ENCODE measurements around the gene ARHGAP24. TPM values are rescaled to one million over a fixed set of nuclear protein-coding genes. Genes with fewer than 3 reads are reported as not detected.

Gene ARHGAP24
- polyA plus RNA-seq, 1 of the 3 experiments (the other 2 are of a cell fraction) = 1.4 TPM

DNA sequence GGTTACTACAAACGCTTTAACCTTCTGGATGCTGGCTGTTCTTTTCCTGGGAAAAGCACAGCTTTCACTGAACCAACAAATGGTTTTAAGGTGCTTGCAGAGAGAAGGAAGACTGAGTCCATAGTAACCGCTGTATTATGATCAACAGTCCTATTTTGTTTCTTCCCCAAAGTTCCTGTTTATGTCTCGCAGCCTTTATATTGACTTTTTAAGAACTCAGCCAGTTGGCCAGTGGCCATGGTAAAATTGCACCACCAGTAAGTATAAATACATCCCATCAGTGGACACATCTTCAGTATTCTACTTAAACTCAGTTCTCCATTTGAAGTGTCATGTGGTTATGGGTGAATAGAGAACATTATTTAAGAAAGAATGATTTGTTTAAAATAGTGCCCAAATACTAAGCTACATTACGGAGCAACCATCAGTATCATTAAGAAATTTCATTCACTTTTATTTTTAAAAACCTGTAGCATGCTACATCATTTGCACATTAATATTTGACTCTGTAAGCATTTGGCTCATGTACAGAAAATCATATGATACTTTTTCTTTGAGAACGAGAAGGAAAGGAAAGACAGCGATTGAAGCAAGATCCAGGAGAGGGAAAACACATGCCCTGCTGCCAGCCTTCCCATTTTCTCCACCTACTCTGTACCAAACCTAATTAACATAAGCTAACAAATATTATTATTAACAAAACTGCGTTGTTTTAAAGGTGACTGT lies 287.0 kb downstream of the ARHGAP24 start:
- TF ChIP-seq ELF1 (IDR thresholded peaks at IDR 0.05) (no peak), SMC3 (IDR thresholded peaks at IDR 0.05; ENCODE audit: low read depth, low read length) (no peak), YY1 (IDR thresholded peaks at IDR 0.05; ENCODE audit: low read depth) (no peak), GATA2 (CRISPR knock-in tag; IDR thresholded peaks at IDR 0.05) (no peak), EP300 (IDR thresholded peaks at IDR 0.05; ENCODE audit: borderline replicate concordance in 1 of 2, low read depth in 1 of 2, low read length in 1 of 2) (no peak), FOXJ3 (CRISPR knock-in tag; IDR thresholded peaks at IDR 0.05) (no peak), RXRA (IDR thresholded peaks at IDR 0.05; ENCODE audit: borderline replicate concordance, low read depth) (no peak), FOXM1 (IDR thresholded peaks at IDR 0.05; ENCODE audit: low read depth) (no peak), TAF1 (IDR thresholded peaks at IDR 0.05; ENCODE audit: borderline replicate concordance, low read depth, low read length) (no peak), SIN3A (IDR thresholded peaks at IDR 0.05; ENCODE audit: borderline replicate concordance, low read depth, low read length) (no peak), MXI1 (IDR thresholded peaks at IDR 0.05; ENCODE audit: low read depth, low read length) (no peak), TCF12 (IDR thresholded peaks at IDR 0.05) (no peak), RFX5 (IDR thresholded peaks at IDR 0.05; ENCODE audit: low read length) (no peak), RAD21 (IDR thresholded peaks at IDR 0.05; ENCODE audit: low read length) (no peak)
- TF ChIP-seq, protein P1, sequence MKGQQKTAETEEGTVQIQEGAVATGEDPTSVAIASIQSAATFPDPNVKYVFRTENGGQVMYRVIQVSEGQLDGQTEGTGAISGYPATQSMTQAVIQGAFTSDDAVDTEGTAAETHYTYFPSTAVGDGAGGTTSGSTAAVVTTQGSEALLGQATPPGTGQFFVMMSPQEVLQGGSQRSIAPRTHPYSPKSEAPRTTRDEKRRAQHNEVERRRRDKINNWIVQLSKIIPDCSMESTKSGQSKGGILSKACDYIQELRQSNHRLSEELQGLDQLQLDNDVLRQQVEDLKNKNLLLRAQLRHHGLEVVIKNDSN (IDR thresholded peaks at IDR 0.05; ENCODE audit: borderline replicate concordance, low read depth) = no peak
- TF ChIP-seq, protein P2, sequence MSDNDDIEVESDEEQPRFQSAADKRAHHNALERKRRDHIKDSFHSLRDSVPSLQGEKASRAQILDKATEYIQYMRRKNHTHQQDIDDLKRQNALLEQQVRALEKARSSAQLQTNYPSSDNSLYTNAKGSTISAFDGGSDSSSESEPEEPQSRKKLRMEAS (IDR thresholded peaks at IDR 0.05; ENCODE audit: low read depth) = no peak
- TF ChIP-seq, protein P3, sequence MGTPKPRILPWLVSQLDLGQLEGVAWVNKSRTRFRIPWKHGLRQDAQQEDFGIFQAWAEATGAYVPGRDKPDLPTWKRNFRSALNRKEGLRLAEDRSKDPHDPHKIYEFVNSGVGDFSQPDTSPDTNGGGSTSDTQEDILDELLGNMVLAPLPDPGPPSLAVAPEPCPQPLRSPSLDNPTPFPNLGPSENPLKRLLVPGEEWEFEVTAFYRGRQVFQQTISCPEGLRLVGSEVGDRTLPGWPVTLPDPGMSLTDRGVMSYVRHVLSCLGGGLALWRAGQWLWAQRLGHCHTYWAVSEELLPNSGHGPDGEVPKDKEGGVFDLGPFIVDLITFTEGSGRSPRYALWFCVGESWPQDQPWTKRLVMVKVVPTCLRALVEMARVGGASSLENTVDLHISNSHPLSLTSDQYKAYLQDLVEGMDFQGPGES (IDR thresholded peaks at IDR 0.05; ENCODE audit: low read depth, low read length) = no peak
- TF ChIP-seq, protein P4, sequence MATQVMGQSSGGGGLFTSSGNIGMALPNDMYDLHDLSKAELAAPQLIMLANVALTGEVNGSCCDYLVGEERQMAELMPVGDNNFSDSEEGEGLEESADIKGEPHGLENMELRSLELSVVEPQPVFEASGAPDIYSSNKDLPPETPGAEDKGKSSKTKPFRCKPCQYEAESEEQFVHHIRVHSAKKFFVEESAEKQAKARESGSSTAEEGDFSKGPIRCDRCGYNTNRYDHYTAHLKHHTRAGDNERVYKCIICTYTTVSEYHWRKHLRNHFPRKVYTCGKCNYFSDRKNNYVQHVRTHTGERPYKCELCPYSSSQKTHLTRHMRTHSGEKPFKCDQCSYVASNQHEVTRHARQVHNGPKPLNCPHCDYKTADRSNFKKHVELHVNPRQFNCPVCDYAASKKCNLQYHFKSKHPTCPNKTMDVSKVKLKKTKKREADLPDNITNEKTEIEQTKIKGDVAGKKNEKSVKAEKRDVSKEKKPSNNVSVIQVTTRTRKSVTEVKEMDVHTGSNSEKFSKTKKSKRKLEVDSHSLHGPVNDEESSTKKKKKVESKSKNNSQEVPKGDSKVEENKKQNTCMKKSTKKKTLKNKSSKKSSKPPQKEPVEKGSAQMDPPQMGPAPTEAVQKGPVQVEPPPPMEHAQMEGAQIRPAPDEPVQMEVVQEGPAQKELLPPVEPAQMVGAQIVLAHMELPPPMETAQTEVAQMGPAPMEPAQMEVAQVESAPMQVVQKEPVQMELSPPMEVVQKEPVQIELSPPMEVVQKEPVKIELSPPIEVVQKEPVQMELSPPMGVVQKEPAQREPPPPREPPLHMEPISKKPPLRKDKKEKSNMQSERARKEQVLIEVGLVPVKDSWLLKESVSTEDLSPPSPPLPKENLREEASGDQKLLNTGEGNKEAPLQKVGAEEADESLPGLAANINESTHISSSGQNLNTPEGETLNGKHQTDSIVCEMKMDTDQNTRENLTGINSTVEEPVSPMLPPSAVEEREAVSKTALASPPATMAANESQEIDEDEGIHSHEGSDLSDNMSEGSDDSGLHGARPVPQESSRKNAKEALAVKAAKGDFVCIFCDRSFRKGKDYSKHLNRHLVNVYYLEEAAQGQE (IDR thresholded peaks at IDR 0.05; ENCODE audit: low read depth, low read length) = no peak
- 64% methylated on average over 7 of the region's 7 CpGs for WGBS (ENCODE audit: low lambda C conversion rate)
- POLR2A ChIA-PET = no interaction called here
- Histone ChIP-seq H3K79me2 (ENCODE audit: insufficient read depth) (no peaks in the 10 kb centered on the region), H3K9me3 (no peaks in the 10 kb centered on the region), H3K27ac (ENCODE audit: low read depth in 2 of 2, low read length in 1 of 2) (peak overlapping the region; percentile 3 to 88; a peak in 3 of 4 replicates), H3K9ac (peak overlapping the region; percentile 50; the same call in 1 of the 2 replicates), H3F3A (replicated peaks; ENCODE audit: insufficient read depth) (peaks cover 25% of the 10 kb centered on the region), H3K4me1 (ENCODE audit: control insufficient read depth in 1 of 2, insufficient read depth in 2 of 2, low read depth in 1 of 2, low read length in 1 of 2) (peaks cover 6 to 8% of the 10 kb centered on the region in 2 experiments), H2AFZ (ENCODE audit: low read depth) (peak overlapping the region; percentile 44), H3K4me2 (peak overlapping the region; percentile 35), H3K36me3 (replicated peaks in 1 of 2; ENCODE audit: control insufficient read depth in 1 of 2, insufficient read depth in 2 of 2, low read length in 1 of 2) (no peaks in the 10 kb centered on the region), H3K27me3 (ENCODE audit: insufficient read depth) (no peaks in the 10 kb centered on the region), H3K9me2 (no peaks in the 10 kb centered on the region), H4K20me1 (ENCODE audit: insufficient read depth) (no peaks in the 10 kb centered on the region), H3K4me3 (ENCODE audit: low read depth in 2 of 2, low read length in 1 of 2) (no peak overlapping the region; a peak in 1 of 4 replicates)
- no peak for DNase-seq
- CTCF ChIA-PET = interaction anchor here (0.8 to 3.0 kb wide), 5 partner anchors 12 to 614 kb away, joined by 3 to 21 read pairs (median 4); no protein-coding TSS in a partner anchor

Data from SK-N-SH (cell line).